ENCODE measurements around the gene CRABP2. TPM values are rescaled to one million over a fixed set of nuclear protein-coding genes. Genes with fewer than 3 reads are reported as not detected.

Gene CRABP2
- polyA plus RNA-seq, 2 of the 4 experiments (the other 2 are of a cell fraction), result 1.7 to 15.6 TPM

- no peaks in the 10 kb centered on the region for H3K9me3 ChIP-seq
- TF ChIP-seq RAD21 (conservative IDR thresholded peaks at IDR 0.05 in 1 of 2, IDR thresholded peaks at IDR 0.05 in 1 of 2) (peak; percentile 73 to 79), EP300 (IDR thresholded peaks at IDR 0.05) (no peak), HOXB13 (CRISPR knock-in tag; IDR thresholded peaks at IDR 0.05; ENCODE audit: low read depth) (no peak), EHF (CRISPR knock-in tag; IDR thresholded peaks at IDR 0.05) (no peak), REST (IDR thresholded peaks at IDR 0.05) (no peak), RARB (CRISPR knock-in tag; IDR thresholded peaks at IDR 0.05) (no peak), SMC3 (IDR thresholded peaks at IDR 0.05) (peak; percentile 65), GATA3 (IDR thresholded peaks at IDR 0.05; ENCODE audit: borderline replicate concordance) (no peak), MAZ (IDR thresholded peaks at IDR 0.05; ENCODE audit: borderline replicate concordance, low read depth, low read length) (no peak), FOSB (CRISPR knock-in tag; IDR thresholded peaks at IDR 0.05) (no peak), CHD2 (IDR thresholded peaks at IDR 0.05; ENCODE audit: low read length, partially characterized antibody) (no peak), MAFK (IDR thresholded peaks at IDR 0.05; ENCODE audit: partially characterized antibody) (no peak)
- TF ChIP-seq, protein P1, sequence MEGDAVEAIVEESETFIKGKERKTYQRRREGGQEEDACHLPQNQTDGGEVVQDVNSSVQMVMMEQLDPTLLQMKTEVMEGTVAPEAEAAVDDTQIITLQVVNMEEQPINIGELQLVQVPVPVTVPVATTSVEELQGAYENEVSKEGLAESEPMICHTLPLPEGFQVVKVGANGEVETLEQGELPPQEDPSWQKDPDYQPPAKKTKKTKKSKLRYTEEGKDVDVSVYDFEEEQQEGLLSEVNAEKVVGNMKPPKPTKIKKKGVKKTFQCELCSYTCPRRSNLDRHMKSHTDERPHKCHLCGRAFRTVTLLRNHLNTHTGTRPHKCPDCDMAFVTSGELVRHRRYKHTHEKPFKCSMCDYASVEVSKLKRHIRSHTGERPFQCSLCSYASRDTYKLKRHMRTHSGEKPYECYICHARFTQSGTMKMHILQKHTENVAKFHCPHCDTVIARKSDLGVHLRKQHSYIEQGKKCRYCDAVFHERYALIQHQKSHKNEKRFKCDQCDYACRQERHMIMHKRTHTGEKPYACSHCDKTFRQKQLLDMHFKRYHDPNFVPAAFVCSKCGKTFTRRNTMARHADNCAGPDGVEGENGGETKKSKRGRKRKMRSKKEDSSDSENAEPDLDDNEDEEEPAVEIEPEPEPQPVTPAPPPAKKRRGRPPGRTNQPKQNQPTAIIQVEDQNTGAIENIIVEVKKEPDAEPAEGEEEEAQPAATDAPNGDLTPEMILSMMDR (IDR thresholded peaks at IDR 0.05), result peak; percentile 65
- TF ChIP-seq, protein P2, sequence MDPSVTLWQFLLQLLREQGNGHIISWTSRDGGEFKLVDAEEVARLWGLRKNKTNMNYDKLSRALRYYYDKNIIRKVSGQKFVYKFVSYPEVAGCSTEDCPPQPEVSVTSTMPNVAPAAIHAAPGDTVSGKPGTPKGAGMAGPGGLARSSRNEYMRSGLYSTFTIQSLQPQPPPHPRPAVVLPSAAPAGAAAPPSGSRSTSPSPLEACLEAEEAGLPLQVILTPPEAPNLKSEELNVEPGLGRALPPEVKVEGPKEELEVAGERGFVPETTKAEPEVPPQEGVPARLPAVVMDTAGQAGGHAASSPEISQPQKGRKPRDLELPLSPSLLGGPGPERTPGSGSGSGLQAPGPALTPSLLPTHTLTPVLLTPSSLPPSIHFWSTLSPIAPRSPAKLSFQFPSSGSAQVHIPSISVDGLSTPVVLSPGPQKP (IDR thresholded peaks at IDR 0.05; ENCODE audit: low read depth, low read length), result no peak
- TF ChIP-seq, protein P3, sequence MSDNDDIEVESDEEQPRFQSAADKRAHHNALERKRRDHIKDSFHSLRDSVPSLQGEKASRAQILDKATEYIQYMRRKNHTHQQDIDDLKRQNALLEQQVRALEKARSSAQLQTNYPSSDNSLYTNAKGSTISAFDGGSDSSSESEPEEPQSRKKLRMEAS (IDR thresholded peaks at IDR 0.05), result peak; percentile 30; the same call in 1 of the 2 replicates
- peaks cover 35% of the 10 kb centered on the region for H3K4me1 ChIP-seq
- ATAC-seq (peak; percentile 41 to 57; a peak in 4 of 6 replicates), DNase-seq (ENCODE audit: low read depth in 1 of 2, low spot score in 1 of 2) (peak; percentile 79 to 91), FAIRE-seq (no peak)
- H3K4me3 ChIP-seq, result peak overlapping the region; percentile 89
- ChIA-PET POLR2A (interaction anchor here (0.6 to 4.4 kb wide), 4 partner anchors 14 to 40 kb away, joined by 7 to 90 read pairs (median 11); partner anchors contain the start of genes MRPL24 and PRCC), CTCF (interaction anchor here (0.7 to 42.3 kb wide), 62 partner anchors 9 to 356 kb away, joined by 3 to 2258 read pairs (median 6); partner anchors contain the start of genes BCAN, CRABP2, HDGF and INSRR)
- H3K27ac ChIP-seq, result peak overlapping the region in 1 of 2 experiments; percentile 93; a peak in 2 of 6 replicates
- H3K4me2 ChIP-seq, result peak overlapping the region; percentile 95
- 34% methylated on average over 15 of the region's 15 CpGs for WGBS (ENCODE audit: missing lambda C conversion rate)
These were observed 21.3 kb upstream of the CRABP2 start for GRCh38 chr1:156726549-156727226.

DNA sequence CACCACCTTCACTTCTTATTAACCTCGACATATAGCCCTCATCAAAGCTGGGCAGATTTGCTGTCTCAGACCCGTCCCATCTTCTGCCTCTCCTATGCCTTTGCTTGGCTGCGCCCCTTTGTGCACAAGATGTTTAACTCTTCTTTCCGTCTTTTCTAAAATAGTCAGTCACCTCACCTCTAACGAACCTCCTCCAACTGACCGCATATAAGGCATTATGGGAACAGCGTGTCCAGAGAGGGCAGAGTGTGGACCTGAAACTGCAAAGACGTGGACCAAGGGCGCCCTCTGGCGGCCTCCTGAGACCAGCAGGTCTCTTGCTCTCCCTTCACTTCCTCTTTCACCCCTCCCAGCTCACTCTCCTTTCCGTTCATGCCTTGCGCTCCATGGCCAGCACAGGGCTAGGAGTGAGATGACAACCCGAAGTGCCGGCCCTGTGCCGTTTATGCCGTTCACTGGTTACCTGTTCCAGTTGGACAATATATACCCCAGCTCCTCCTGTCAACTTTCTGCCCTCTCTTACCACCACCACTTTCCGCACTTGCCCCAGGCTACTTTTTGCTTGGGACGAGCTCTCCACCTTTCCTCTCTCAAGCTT, 20.4 kb upstream of the CRABP2 start:
- FAIRE-seq, result no peak
- CTCF ChIA-PET, result interaction anchor here (0.6 to 42.3 kb wide), 69 partner anchors 10 to 355 kb away, joined by 3 to 2258 read pairs (median 5); partner anchors contain the start of genes BCAN, CRABP2, HDGF and INSRR

More for the DNA sequence above, 20.4 kb upstream of the CRABP2 start:
- TF ChIP-seq CHD4 (IDR thresholded peaks at IDR 0.05; ENCODE audit: borderline replicate concordance) (no peak), KDM5A (IDR thresholded peaks at IDR 0.05) (no peak), CHD2 (IDR thresholded peaks at IDR 0.05; ENCODE audit: low read length, partially characterized antibody) (no peak), SMC3 (IDR thresholded peaks at IDR 0.05) (peak; percentile 91), RAD21 (conservative IDR thresholded peaks at IDR 0.05 in 1 of 2, IDR thresholded peaks at IDR 0.05 in 1 of 2) (peak; percentile 87 to 93), ATOH8 (CRISPR knock-in tag; IDR thresholded peaks at IDR 0.05; ENCODE audit: low read depth) (no peak)
- TF ChIP-seq, protein P3 (IDR thresholded peaks at IDR 0.05), result peak; percentile 64; the same call in 1 of the 2 replicates
- TF ChIP-seq, protein P1 (IDR thresholded peaks at IDR 0.05), result peak; percentile 97
- Histone ChIP-seq H3K27ac (peak overlapping the region; percentile 7 to 49; a peak in 4 of 6 replicates), H3K4me3 (peak overlapping the region; percentile 89), H3K9me3 (no peaks in the 10 kb centered on the region), H3K4me1 (peaks cover 35% of the 10 kb centered on the region), H3K4me2 (peak overlapping the region; percentile 95)
- ATAC-seq (peak; percentile 70 to 81), DNase-seq (ENCODE audit: low read depth in 1 of 2, low spot score in 1 of 2) (peak; percentile 89)
- POLR2A ChIA-PET, result interaction anchor here (0.6 to 4.4 kb wide), 4 partner anchors 15 to 41 kb away, joined by 7 to 90 read pairs (median 11); partner anchors contain the start of genes MRPL24 and PRCC
- 16% methylated on average over 18 of the region's 18 CpGs for WGBS (ENCODE audit: missing lambda C conversion rate)
